NCI-H526 (cell line): ENCODE results near the gene TCF23.
"Not testable (repeated sequence)": the region's sequence is repeated elsewhere in the genome, so short reads cannot be mapped to it uniquely, and the experiment has no call there.

Experiments used
- DNase-seq, 2 experiments: peaks; one replicate each; lab custom pipeline; 2025; lab: John Stamatoyannopoulos, UW

TCF23 gene

DNA sequence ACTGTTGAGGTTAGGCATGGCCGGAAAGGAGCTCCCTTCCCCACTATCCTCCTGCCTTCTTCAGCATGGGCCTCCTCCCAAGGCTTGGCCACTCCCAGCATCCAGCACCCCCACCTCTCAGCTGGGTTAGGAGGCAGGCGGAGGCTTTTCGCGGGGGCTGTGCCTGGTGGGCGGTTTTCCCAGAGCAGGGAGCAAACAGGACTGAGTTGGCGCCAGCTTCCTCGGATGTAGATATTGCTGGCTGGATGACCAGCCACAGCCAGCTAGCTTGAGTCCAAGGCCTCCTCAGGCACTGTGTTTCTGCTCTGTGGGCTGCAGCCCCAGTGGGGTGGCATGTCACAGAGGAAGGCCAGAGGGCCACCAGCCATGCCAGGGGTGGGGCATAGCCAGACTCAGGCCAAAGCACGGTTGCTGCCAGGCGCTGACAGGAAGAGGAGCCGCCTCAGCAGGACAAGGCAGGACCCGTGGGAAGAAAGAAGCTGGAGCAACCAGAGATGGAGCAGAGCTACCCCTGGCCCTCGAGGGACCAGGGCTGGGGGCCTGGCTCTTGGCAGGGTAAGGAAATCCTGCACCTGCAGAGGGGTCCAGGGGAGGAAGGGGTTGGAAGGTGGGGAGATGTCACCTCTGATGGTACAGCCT lies at the start of gene TCF23:
Gene TCF23, plus strand, starts transcription at position 204 of the 639 bp plus-strand sequence. Its CDS starts 130 bp downstream, at position 334.
- DNase-seq = no peak

DNA sequence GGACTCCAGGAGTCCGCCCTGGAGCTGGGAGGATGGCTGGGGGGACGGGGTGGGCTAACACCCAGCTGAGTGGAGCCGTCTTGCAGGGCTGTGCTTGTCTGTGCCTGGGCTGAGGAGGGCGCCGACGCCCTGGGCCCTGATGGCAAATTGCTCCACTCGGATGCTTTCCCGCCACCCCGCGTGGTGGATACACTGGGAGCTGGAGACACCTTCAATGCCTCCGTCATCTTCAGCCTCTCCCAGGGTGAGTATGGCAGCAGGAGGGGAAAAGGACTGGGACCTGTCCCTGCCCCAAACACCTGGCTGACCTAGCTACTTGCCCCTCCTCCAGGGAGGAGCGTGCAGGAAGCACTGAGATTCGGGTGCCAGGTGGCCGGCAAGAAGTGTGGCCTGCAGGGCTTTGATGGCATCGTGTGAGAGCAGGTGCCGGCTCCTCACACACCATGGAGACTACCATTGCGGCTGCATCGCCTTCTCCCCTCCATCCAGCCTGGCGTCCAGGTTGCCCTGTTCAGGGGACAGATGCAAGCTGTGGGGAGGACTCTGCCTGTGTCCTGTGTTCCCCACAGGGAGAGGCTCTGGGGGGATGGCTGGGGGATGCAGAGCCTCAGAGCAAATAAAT lies 49.4 kb upstream of the TCF23 start:
- no peak for DNase-seq

GRCh38 chr2:27100036-27100435 lies 48.8 kb upstream of the TCF23 start:
- no peak for DNase-seq

- no peak for DNase-seq
Measured at GRCh38 chr2:27102329-27102728, 46.5 kb upstream of the TCF23 start.

- no peak for DNase-seq
Measured at GRCh38 chr2:27105981-27106380, 42.8 kb upstream of the TCF23 start.

DNA sequence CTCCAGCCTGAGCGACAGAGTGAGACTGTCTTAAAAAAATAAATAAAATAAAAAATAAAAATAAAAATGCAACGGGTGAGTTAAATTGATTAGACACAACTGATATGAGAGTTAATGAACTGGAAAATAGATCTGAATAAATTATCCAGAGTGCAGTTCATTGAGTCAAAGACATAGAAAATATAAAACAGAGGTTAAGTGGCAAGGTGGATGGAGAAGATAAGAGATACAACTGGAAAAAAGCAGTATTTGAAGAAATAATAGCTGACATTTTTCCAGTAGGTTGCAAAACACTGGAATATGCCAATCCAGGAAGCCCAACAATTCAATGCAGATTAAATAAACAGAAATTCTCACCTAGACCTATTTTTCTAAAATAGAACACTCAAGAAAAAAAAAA lies 40.6 kb upstream of the TCF23 start:
- DNase-seq = no peak

DNA sequence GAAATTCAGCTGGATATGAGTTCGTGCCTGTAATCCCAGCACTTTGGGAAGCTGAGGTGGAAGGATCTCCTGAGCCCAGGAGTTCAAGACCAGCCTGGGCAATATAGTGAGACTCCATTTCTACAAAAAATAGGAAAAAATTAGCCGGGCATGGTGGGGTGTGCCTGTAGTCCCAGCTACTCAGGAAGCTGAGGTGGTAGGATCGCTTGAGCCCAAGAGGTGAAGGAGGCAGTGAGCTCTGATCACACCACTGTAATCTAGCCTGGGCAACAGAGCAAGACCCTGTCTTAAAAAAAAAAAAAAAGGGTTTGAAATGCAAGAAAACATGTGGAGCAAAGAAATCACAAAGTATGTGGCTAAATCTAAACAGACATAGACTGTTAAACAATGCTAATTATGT lies 39.7 kb upstream of the TCF23 start:
- DNase-seq = no peak

- DNase-seq = not testable (repeated sequence)
Measured at GRCh38 chr2:27110603-27111352, 38.0 kb upstream of the TCF23 start.

DNA sequence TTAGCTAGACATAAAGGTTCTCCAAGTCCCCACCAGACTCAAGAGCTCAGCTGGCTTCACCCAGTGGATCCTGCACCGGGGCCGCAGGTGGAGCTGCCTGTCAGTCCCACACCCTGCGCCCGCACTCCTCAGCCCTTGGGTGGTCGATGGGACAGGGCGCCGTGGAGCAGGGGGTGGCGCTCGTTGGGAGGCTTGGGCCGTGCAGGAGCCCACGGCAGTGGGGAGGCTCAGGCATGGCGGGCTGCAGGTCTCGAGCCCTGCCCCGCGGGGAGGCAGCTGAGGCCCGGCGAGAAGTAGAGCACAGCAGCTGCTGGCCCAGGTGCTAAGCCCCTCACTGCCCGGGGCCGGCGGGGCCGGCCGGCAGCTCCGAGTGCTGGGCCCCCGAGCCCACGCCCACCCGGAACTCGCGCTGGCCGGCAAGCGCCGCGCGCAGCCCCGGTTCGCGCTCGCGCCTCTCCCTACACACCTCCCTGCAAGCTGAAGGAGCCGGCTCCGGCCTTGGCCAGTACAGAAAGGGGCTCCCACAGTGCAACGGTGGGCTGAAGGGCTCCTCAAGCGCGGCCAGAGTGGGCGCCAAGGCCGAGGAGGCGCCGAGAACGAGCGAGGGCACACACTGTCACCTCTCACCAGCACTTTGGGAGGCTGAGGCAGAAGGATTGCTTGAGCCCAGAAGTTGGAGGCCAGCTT lies 37.3 kb upstream of the TCF23 start:
- DNase-seq = not testable (repeated sequence)

DNA sequence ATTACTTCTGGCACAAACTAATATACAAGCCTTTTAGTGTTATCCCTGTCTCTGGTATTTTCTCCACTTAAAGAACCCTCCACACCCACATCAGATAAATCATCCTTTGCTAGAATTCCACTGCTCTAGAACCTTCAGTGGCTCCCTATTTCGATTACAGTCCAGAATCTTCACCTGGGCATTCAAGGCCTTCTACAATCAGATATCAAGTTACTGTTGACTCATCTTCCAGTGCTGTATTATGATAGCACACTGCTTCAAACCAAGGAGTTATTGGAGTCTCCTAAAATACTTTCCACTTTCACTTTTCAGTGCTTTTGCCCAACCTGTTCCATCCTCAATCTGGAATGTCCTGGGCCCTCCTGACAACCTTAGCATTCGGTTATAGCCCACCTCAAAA lies 33.3 kb upstream of the TCF23 start:
- no peak for DNase-seq

- no peak for DNase-seq
Measured at GRCh38 chr2:27117995-27118524, 30.7 kb upstream of the TCF23 start.

- peak in 1 of 2 experiments; percentile 68 for DNase-seq
Measured at GRCh38 chr2:27118525-27119329, 30.1 kb upstream of the TCF23 start, which contains the start of gene CGREF1. Gene CGREF1, minus strand, starts transcription at chr2:27119128. Its CDS starts 14,762 bp downstream, at chr2:27104366.

- not testable (repeated sequence) for DNase-seq
Measured at GRCh38 chr2:27119330-27119670, 29.5 kb upstream of the TCF23 start.

GRCh38 chr2:27121906-27122305 lies 26.9 kb upstream of the TCF23 start:
- no peak for DNase-seq

DNA sequence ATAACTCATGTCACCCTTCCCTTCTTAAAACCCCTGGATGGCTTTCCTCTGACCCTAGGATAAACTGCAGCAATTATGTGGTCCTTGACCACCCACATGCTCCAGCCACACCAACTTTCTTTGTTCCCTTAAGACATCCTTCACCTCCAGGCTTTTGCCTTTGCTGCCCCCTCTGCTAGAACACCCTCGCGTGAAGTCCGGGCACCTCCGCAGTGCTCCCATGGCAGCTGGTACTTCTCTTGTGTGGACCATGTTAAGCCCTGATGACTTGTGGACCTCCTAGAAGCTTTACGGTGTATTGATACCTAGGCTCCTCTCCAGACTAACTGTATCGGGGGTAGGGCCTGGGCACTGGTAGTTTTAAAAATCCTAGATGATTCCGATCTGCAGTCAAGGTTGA lies 26.0 kb upstream of the TCF23 start:
- DNase-seq = no peak

GRCh38 chr2:27123302-27124150 lies 25.3 kb upstream of the TCF23 start, which contains the start of gene ABHD1:
Gene ABHD1, plus strand, starts transcription at chr2:27123815. Its CDS starts 134 bp downstream, at chr2:27123949.
- DNase-seq = peak in 1 of 2 experiments; percentile 66

- DNase-seq = no peak
Measured at GRCh38 chr2:27125104-27125503, 23.7 kb upstream of the TCF23 start.

- no peak for DNase-seq
Measured at GRCh38 chr2:27126252-27126710, 22.5 kb upstream of the TCF23 start.

DNA sequence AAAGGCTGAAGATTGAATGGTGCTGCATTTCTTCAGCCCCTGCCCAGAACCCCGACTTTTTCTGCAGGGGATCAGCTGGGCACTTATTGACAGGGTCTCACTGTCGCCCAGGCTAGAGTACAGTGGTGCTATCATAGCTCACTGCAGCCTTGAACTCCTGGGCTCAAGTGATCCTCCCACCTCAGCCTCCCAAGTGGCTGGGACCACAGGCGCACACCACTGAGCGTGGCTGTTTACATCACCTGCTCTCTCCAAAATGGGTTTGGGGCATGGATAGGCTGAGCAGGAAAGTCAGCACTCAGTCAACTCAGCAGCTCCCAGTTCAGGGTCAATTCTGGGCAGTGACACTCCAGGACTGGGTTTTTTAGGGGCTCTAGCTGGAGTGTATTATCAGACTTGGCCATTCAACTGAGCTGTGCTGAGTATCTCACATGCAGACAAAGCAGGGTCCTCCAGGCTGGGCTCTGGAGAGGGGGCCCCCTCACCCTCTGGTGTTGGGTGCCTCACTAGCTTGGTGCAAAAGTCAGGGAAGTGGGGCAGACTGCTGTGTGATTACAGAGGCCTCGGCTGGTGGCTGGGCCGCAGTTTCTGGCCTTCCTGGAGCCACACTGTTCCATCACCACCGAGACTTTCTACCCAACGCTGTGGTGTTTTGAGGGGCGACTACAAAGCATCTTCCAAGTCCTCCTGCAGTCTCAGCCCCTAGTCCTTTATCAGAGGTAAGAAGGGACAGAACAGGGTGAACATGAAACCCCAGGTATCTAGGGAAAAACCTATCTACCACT lies 20.7 kb upstream of the TCF23 start:
- no peak for DNase-seq
